ENCODE results near the gene MINPP1.
"Not testable (repeated sequence)": the region's sequence is repeated elsewhere in the genome, so short reads cannot be mapped to it uniquely, and the experiment has no call there.

The MINPP1 gene, protein sequence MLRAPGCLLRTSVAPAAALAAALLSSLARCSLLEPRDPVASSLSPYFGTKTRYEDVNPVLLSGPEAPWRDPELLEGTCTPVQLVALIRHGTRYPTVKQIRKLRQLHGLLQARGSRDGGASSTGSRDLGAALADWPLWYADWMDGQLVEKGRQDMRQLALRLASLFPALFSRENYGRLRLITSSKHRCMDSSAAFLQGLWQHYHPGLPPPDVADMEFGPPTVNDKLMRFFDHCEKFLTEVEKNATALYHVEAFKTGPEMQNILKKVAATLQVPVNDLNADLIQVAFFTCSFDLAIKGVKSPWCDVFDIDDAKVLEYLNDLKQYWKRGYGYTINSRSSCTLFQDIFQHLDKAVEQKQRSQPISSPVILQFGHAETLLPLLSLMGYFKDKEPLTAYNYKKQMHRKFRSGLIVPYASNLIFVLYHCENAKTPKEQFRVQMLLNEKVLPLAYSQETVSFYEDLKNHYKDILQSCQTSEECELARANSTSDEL

DNA sequence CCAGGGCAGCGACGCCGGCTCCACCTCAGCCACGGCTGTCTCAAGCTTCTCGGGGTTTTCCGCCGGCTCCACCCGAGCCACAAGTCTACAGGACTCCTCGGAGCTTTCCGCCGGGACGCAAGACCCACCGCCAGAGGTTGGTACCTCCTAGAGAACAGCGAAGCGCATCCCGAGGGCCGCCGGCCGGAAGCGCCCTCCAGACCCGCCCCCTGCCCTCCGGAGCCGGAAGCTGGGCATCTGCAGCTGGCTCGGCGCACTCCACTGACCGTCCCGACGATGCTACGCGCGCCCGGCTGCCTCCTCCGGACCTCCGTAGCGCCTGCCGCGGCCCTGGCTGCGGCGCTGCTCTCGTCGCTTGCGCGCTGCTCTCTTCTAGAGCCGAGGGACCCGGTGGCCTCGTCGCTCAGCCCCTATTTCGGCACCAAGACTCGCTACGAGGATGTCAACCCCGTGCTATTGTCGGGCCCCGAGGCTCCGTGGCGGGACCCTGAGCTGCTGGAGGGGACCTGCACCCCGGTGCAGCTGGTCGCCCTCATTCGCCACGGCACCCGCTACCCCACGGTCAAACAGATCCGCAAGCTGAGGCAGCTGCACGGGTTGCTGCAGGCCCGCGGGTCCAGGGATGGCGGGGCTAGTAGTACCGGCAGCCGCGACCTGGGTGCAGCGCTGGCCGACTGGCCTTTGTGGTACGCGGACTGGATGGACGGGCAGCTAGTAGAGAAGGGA lies at the start of gene MINPP1:
MINPP1 (plus strand) TSS at position 254 of the 726 bp plus-strand sequence; CDS start at position 277, 23 bp downstream.
- Mint-ChIP-seq H3K27me3 (peaks cover 5% of the 10 kb centered on the region), H3K36me3 (peaks cover 8% of the 10 kb centered on the region), H3K27ac (peak within 1 kb of the TSS; percentile 87), H3K9me3 (ENCODE audit: low read depth) (no peaks in the 10 kb centered on the region), H3K4me3 (peak within 1 kb of the TSS; percentile 87), H3K4me1 (ENCODE audit: low read depth) (peaks cover 44% of the 10 kb centered on the region)

DNA sequence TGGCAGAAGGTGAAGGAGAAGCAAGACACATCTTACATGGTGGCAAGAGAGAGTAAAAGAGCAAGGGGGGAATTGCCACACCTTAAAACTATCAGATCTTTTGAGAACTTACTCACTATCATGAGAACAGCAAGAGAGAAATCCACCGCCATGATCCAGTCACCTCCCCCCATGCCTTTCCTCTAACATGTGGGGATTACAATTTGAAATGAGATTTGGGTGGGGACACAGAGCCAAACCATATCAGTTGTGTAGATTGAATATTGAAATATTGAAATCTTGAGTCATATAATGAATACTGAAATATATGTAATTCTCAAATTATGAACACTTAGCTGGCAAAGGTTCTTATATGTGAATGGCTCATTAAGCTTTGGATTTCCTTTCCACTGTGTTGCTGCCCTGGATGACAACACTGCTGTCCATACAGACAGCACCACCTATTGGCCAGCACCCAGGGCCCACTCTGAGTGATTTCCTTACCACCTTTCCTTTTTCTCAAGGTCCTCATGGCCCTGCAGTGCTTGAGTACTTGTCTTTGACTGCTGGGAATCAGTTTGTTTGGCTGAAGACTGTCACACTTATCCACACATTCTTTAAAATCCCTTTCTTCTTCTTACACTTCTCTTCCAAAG lies 48.0 kb upstream of the MINPP1 start:
- not testable (repeated sequence) for H3K9me3 Mint-ChIP-seq (ENCODE audit: low read depth); H3K27me3 Mint-ChIP-seq; H3K4me1 Mint-ChIP-seq (ENCODE audit: low read depth); H3K36me3 Mint-ChIP-seq; H3K4me3 Mint-ChIP-seq; H3K27ac Mint-ChIP-seq

DNA sequence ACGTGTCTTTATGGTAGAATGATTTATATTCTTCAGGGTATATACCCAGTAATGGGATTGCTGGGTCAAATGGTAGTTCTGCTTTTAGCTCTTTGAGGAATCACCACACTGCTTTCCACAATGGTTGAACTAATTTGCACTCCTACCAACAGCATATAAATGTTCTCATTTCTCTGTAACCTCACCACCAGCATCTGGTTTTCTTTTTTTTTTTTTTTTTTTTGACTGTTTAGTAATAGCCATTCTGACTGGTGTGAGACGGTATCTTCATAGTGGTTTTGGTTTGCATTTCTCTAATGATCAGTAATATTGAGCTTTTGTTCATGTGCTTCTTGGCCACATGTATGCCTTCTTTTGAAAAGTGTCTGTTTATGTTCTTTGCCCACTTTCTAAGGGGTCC lies 42.9 kb upstream of the MINPP1 start:
- H3K4me3 Mint-ChIP-seq; H3K27me3 Mint-ChIP-seq; H3K27ac Mint-ChIP-seq; H3K36me3 Mint-ChIP-seq; H3K9me3 Mint-ChIP-seq (ENCODE audit: low read depth); H3K4me1 Mint-ChIP-seq (ENCODE audit: low read depth): not testable (repeated sequence)

DNA sequence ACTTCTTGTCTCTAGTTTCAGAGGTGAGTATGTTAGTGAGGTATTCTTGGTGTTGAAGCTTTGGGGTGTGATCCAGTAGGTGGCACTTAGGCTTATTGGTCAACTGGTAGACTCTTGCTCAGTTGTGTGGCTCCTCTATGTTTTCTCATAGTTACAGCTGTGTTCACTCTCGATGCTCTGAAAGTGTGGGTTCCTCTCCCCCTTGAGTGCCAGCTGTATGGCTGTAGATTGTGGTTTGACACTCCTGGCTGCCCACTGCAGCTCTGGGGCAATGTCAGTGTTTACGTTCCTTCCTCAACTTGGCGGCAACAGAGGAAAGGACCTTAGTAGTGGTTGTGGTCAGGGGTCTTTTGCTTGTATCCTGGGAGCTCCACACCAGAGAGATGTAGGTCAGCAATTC lies 37.8 kb upstream of the MINPP1 start:
- not testable (repeated sequence) for H3K4me3 Mint-ChIP-seq; H3K27me3 Mint-ChIP-seq; H3K9me3 Mint-ChIP-seq (ENCODE audit: low read depth); H3K36me3 Mint-ChIP-seq; H3K4me1 Mint-ChIP-seq (ENCODE audit: low read depth); H3K27ac Mint-ChIP-seq

DNA sequence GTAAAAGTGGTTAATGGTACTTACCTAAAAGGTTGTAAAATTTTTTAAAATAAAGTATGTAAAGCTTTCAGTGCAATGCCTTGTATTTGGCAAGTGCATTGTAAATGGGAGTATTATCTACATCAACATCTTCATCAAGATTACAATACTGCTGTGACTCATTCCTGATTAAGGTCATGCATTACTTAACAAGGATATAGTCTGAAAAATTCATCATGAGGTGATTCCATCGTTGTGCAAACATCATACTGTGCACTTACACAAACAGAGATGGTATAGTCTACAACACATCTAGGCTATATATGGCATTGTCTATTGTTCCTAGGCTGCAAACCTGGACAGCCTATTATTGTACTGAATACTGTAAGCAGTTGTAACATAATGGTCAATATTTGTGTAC lies 16.0 kb upstream of the MINPP1 start:
- not testable (repeated sequence) for H3K4me1 Mint-ChIP-seq (ENCODE audit: low read depth); H3K9me3 Mint-ChIP-seq (ENCODE audit: low read depth); H3K27me3 Mint-ChIP-seq; H3K36me3 Mint-ChIP-seq; H3K4me3 Mint-ChIP-seq; H3K27ac Mint-ChIP-seq

DNA sequence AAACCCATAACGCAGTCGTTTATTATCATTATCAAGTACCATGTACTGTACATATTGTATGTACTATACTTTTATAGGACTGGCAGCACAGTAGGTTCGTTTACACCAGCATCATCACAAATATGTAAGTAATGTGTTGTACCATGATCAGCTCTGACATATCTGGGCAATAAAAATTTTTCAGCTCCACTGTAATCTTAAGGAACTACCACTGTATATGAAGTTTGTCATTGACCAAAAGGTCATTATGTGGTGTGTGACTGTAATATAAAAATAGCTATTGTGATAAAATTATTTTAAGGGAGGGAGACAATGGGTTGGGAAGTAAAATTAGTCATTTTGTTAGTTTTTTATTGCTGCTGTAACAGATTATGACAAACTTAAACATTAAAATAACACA lies 14.4 kb upstream of the MINPP1 start:
- not testable (repeated sequence) for H3K4me1 Mint-ChIP-seq (ENCODE audit: low read depth); H3K27ac Mint-ChIP-seq; H3K27me3 Mint-ChIP-seq; H3K4me3 Mint-ChIP-seq; H3K36me3 Mint-ChIP-seq; H3K9me3 Mint-ChIP-seq (ENCODE audit: low read depth)

DNA sequence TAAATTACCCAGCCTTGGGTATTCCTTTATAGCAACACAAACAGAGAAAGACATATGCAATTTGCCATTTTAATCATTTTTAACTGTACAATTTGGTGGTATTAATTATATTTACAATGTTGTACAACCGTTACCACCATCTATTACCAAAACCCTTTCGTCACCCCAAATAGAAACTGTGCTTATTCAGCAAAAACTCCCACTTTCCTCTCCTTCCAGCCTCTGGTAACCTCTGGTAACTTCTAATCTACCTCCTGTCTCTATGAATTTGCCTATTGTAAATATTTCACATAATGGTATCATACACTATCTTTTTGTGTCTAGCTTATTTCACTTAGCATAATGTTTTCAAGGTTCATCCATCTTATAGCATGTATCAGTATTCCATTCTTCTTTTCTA lies 12.2 kb upstream of the MINPP1 start:
- H3K9me3 Mint-ChIP-seq (ENCODE audit: low read depth); H3K36me3 Mint-ChIP-seq; H3K4me1 Mint-ChIP-seq (ENCODE audit: low read depth); H3K27ac Mint-ChIP-seq; H3K27me3 Mint-ChIP-seq; H3K4me3 Mint-ChIP-seq: not testable (repeated sequence)

DNA sequence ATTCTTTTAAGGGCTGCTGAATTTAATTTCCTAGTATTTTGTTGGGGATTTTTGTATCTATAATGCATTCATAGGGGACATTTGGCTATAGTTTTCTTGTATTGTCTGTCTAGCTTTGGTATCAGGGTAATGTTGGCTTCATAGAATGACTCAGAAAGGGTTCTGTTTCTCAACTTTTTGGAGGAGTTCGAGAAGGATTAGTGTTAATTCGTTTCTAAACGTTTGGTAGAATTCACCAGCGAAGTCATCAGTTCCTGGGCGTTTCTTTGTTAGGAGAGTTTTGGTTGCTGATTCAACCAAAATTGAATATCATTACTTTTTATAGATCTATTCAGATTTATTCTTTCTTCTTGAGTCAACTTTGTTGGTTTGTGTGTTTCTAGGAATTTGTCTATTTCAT lies 9.2 kb upstream of the MINPP1 start:
- not testable (repeated sequence) for H3K9me3 Mint-ChIP-seq (ENCODE audit: low read depth); H3K4me1 Mint-ChIP-seq (ENCODE audit: low read depth); H3K27ac Mint-ChIP-seq; H3K4me3 Mint-ChIP-seq; H3K36me3 Mint-ChIP-seq; H3K27me3 Mint-ChIP-seq

DNA sequence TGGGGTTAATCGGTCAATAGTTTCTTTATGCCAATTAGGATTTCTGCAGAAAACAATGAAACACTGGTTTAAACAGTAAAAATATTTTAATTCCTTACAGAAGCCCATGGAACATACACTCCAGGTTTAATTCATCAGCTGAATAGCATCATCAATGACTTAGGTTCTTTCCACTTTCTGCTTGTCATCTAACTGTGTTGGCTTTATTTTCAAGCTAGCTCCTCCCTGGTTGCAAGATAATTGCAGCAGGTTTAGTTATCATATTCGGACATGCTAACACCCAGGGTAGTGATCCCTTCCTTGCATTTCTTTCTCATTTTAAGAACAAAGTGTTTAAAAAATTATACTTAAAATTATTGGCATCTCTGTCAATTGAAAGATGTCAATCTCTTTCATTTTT lies 7.3 kb upstream of the MINPP1 start:
- not testable (repeated sequence) for H3K4me1 Mint-ChIP-seq (ENCODE audit: low read depth); H3K27ac Mint-ChIP-seq; H3K4me3 Mint-ChIP-seq; H3K36me3 Mint-ChIP-seq; H3K9me3 Mint-ChIP-seq (ENCODE audit: low read depth)
- peaks cover 12% of the 10 kb centered on the region for H3K27me3 Mint-ChIP-seq

DNA sequence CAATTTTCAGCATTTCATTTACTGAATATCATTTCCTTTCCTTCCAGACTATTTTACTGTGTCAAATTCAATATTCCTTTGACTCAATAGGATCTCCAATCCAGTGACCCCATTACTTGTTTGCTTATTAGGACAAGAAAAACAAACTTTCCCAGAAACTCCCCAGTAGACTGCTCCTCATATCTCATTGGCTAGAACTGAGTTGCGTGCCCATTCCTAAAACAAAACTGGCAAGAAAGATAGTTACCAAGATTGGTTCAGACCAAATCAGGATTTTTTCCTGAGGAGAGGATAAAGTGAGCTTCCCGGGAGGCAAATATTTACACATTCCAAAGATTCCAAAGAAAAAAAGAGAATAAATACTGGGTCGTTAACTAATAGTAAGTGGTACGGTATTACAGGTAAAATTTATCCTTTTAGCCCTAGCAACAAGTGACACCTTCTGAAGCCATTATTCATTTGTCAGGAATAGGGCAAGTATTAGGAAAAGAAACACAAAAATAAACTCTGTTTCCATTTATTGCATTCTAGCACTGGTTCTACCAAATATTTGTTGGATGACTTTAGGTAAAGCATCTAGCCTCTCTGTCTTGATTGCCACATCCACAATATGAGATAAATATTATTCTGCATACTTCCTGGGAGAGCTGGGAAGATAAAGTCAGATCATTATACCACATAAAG lies 6.4 kb upstream of the MINPP1 start:
- not testable (repeated sequence) for H3K4me1 Mint-ChIP-seq (ENCODE audit: low read depth); H3K27ac Mint-ChIP-seq; H3K9me3 Mint-ChIP-seq (ENCODE audit: low read depth); H3K36me3 Mint-ChIP-seq; H3K4me3 Mint-ChIP-seq
- peaks cover 11% of the 10 kb centered on the region for H3K27me3 Mint-ChIP-seq

DNA sequence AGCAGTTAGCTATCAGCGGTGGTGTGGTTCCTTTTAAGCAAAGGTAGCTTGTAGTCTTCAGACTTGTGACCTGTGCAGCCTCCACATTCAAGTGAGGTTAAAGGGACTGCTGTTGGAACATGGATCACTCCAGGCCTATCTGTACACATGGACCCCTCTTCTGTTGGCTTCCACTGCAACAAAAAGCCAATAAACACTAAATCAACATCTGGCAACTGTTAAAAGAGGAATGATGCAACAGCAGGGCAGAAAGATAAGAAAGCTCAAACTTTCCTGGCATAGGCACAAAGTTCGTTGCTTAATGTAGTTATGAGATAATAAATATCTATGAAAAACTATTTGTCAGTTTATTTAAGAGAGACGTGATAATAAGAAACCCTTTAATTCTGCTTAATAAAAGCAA lies 4.0 kb upstream of the MINPP1 start:
- H3K36me3 Mint-ChIP-seq: peaks cover 2% of the 10 kb centered on the region
- H3K4me3 Mint-ChIP-seq: no peak overlapping the region
- peaks cover 9% of the 10 kb centered on the region for H3K27me3 Mint-ChIP-seq
- H3K4me1 Mint-ChIP-seq (ENCODE audit: low read depth): peaks cover 14% of the 10 kb centered on the region
- H3K9me3 Mint-ChIP-seq (ENCODE audit: low read depth): no peaks in the 10 kb centered on the region
- no peak overlapping the region for H3K27ac Mint-ChIP-seq

DNA sequence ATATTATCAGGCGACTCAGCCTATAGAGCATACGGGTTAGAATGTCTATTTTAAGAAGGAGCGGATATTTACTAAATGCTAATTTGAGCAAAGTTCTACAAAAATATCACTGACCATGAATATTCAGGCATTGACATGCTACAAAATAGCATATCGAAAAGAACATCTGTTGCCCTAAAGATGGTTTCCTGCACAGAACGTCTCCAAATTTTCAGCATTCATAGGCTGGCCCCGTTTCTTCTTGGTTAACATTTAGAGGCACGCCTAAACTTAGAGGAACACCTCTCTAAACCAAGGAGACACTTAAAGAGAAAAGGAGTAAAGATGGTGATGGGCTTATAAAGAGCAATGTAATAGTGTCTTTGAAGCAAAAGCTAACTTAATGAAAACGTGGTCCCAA lies 1.3 kb upstream of the MINPP1 start:
- peaks cover 34% of the 10 kb centered on the region for H3K4me1 Mint-ChIP-seq (ENCODE audit: low read depth)
- peak overlapping the region; percentile 87 for H3K4me3 Mint-ChIP-seq
- H3K27me3 Mint-ChIP-seq: peaks cover 5% of the 10 kb centered on the region
- no peaks in the 10 kb centered on the region for H3K9me3 Mint-ChIP-seq (ENCODE audit: low read depth)
- peak overlapping the region; percentile 22 for H3K27ac Mint-ChIP-seq
- H3K36me3 Mint-ChIP-seq: peaks cover 2% of the 10 kb centered on the region

DNA sequence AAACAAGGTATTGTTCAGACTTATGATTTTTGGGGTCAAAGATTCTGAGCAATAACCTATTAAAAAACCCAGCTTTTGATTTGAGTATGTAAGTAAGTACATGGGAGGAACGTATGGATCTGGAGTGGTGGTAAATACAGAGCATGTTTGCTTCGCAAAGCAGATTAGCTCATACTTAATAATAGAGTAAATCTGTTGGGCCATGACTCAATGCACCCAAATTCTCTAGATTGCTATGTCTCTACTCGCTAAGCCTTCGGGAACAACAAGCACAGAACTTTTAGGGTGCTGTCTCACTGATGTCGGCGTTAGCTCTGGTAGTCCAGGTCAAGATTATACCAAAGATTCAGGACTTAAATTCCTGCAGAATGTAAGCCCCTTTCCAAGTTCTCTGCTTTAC lies 807 bp upstream of the MINPP1 start:
- H3K27me3 Mint-ChIP-seq: peaks cover 5% of the 10 kb centered on the region
- H3K4me3 Mint-ChIP-seq: peak overlapping the region; percentile 87
- H3K4me1 Mint-ChIP-seq (ENCODE audit: low read depth): peaks cover 38% of the 10 kb centered on the region
- no peaks in the 10 kb centered on the region for H3K9me3 Mint-ChIP-seq (ENCODE audit: low read depth)
- peaks cover 4% of the 10 kb centered on the region for H3K36me3 Mint-ChIP-seq
- peak overlapping the region; percentile 87 for H3K27ac Mint-ChIP-seq

DNA sequence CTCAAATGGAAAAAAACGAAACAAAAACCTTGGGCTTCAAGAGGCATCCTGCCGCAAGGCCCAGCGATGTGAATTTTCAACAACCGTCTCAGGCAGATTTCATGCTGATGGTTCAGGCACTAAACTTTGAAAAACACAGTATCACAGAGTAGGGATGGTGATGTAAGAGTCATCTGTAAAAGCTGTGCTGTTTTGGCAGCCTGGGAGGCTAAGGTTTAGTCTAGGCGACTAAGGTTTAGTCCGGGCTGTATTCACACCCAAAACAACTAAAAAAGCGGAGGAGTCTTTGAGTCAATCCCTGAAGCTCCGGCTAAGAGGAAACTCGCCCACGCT lies 420 bp upstream of the MINPP1 start:
- H3K36me3 Mint-ChIP-seq: peaks cover 5% of the 10 kb centered on the region
- peaks cover 5% of the 10 kb centered on the region for H3K27me3 Mint-ChIP-seq
- H3K27ac Mint-ChIP-seq: peak overlapping the region; percentile 87
- H3K4me3 Mint-ChIP-seq: peak overlapping the region; percentile 87
- peaks cover 41% of the 10 kb centered on the region for H3K4me1 Mint-ChIP-seq (ENCODE audit: low read depth)
- H3K9me3 Mint-ChIP-seq (ENCODE audit: low read depth): no peaks in the 10 kb centered on the region

Measured in activated naive CD8-positive, alpha-beta T cell (primary cell).